Activated T-cell treated with anti-CD3 and anti-CD28 coated beads for 48 hours (primary cell): ENCODE data around the gene SOX4.

Source experiments
- DNase-seq: peaks from one replicate; pipeline ENCODE4 v3.0.0-alpha.2; 2020; ENCODE audit warnings: low read depth

Gene SOX4

GRCh38 chr6:21614226-21614625 is 20.7 kb downstream of the SOX4 start:
- DNase-seq, result no peak

- no peak for DNase-seq
Measured at GRCh38 chr6:21615504-21615903, 22.0 kb downstream of the SOX4 start.

GRCh38 chr6:21616005-21616404 is 22.5 kb downstream of the SOX4 start:
- DNase-seq, result no peak

GRCh38 chr6:21625642-21626041 is 32.1 kb downstream of the SOX4 start:
- no peak for DNase-seq

GRCh38 chr6:21626756-21627155 is 33.2 kb downstream of the SOX4 start:
- DNase-seq, result no peak

GRCh38 chr6:21628160-21628559 is 34.6 kb downstream of the SOX4 start:
- DNase-seq, result no peak

GRCh38 chr6:21633511-21634109 is 40.1 kb downstream of the SOX4 start:
- DNase-seq, result no peak

GRCh38 chr6:21634582-21634981 is 41.0 kb downstream of the SOX4 start:
- DNase-seq, result no peak

- DNase-seq, result no peak
Measured at GRCh38 chr6:21636876-21637275, 43.3 kb downstream of the SOX4 start.

GRCh38 chr6:21639316-21639715 is 45.8 kb downstream of the SOX4 start:
- no peak for DNase-seq
